ENCODE results near the gene NISCH.

GRCh38 chr3:52451237-52452083 is 3.9 kb upstream of the NISCH start:
- TF ChIP-seq CTCF (IDR thresholded peaks at IDR 0.05) (peak; percentile 21), EZH2 (IDR thresholded peaks at IDR 0.05) (no peak), EZH2phosphoT487 (IDR thresholded peaks at IDR 0.05) (no peak)
